ENCODE results near the gene KDM5D.

Gene KDM5D

DNA sequence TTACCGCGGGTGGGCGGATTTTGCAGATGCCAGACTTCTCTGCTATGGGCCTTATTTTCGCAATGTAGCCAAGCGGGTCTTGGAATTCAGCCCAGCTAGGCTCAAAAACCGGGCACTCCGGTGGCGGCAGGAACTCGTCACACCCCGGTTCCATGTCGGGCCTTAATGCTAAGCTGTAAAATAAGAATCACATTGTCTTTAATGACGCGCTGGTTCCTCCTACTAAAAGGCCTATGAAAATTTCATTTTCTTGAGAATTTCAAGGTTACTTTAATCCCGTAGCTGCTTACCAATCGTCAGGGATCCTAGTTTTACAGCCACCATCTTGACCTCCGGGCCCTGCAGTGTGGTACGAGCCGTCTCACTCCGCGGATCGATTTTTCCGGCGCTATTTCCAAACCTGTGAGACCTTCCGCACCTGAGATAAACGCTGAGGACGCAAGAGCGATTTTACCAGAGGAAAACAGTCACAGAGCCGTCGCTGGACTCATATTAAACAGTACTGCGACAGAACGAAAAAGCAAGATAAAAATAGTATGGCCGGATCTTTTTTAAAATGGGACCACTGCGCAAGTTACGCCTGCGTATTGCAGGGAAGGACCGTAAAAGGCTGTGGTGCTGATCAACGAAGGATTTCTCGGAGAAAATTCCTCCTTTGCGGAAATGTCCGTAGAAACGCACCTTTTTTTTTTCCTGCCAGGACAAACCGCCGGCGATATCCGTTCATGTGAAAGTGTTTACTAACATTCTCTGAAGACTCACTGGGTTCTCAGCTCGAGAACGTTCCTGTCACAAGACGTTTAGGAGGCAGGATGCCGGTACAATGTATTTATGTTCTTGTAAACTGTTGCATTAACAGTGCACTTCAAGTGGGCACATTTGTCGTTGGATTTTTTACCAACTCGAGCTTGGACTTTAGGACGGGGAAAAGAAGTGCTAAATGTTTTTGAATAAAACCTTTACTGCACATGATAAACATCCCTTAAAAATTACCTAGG lies at the start of gene KDM5D:
KDM5D (minus strand) TSS at position 346 of the 998 bp plus-strand sequence; CDS start at position 154, 192 bp downstream.
- no peak for DNase-seq

DNA sequence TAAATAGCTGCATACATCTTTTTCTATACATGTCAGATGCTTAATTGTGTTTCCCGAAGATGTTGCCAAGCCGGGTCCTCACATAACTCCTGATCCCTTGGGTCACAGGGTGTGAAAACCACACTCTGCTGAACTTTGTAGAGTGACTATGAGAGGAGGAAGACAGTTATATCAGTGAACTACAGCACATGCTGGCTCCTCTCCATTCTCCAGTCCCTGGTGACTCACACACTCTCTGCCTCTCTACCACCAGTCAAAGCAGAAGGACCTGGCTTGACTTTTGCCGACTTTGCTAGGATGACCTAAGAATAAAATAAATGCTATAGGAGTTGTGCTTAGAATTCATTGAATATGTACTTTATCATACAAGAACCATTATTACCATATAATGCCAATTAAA lies 23.8 kb upstream of the KDM5D start:
- no peak for DNase-seq

DNA sequence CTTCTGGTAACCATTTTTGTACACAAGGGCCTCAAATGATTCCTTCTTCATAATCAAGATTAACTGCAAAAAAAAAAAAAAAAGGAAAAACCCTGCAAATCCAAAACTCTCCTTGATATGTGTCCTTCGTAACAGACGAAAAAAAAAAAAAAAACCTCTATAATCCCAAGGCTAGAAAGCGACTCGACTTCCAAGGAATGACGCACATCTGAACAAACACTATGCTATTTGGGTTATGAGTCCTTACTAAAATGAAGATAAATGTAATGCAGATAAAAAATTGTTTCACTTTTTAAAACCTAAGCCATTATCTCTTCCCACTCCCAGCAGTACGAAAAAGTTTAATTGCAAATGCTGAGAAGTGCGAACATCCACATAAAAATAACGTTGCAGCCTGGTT lies 1.2 kb downstream of the KDM5D start:
- no peak for DNase-seq

DNA sequence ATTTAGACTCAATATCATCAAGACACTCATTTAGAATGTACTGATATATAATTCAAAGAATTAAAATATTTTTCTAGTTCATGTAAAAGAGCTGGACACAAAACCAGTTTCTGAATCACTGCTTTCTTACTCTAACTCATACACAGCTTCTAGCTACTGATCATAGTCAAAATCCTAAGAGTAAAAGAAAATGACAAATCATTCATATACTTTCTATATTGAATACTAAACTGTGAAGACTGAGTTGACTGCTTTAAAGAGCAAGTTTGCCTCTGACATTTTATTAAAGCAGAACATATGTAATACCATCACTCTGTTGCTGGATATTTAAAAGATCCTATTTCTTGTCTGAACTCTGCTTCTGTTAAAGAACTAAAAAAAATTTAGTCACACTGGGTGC lies 2.4 kb downstream of the KDM5D start:
- no peak for DNase-seq

DNA sequence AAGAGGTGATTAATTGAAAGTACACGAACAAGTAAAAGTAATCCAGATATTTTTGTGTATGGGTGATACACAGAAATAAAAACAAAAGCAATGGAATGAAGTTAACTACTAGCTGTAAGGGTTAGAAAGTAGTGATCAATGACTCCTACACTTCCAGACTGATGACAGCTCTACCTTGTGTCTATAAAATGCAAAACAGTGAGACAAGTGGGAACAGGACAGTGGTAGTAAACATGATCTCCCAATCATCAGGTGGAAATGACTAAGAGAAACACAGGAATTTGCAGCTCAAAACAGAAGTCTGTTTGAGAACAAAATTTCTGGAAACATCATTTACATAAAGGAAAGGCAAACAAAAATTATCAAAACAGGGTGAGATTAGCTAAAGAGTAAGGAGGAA lies 10.1 kb downstream of the KDM5D start:
- no peak for DNase-seq

DNA sequence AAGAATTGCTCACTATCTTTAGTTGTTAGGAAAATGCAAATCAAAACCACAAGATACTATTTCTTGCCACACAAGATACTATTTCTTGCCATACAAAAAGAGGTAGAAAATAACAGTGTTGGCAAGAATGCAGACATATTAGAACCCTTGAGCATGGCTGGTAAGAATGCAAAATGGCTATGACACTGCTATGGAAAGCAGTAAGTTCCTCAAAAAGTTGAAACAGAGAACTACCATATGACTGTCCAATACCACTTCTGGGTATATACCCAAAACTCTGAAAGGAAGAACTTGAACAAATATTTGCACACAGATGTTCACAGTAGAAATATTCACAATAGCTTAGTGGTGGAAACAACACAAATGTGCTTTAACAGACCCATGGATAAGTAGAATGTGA lies 26.6 kb downstream of the KDM5D start:
- no peak for DNase-seq

DNA sequence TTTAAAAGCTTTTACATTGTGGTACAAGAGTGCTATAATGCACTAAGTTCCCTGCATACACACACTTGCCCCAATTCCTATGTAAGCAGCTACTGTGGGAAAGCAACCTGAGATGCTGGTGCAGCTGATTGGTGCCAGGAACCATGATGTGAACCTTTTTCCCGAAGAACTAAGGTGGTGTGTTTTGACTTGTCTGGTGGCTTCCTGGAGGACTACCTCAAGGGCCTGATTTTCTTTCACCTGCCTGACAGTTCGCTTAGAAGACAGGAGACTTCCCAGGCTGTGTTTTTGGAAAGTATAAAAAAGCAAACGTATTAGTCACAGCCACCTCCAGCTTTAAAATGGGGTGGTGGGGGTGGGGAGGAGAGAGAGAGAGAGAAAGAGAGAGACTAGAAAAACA lies 27.4 kb downstream of the KDM5D start:
- DNase-seq: no peak

DNA sequence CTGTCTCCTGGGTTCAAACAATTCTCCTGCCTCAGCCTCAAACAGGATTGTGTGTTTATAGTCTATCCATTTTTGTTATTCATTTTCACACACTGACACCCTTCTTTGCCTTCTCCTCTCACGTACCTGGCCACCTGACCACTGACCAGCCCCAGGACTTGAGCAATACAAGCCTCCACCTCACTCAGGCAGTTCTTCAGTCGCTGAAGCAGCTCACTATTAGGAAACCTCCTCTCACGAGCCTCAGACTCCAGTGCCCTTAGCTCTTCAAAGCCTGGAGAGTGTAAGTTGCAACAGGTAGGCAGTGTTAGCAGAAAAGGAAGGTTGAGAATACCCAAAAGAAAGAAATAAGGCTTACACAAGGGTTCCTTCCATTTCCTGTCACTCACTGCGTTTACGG lies 29.3 kb downstream of the KDM5D start:
- no peak for DNase-seq

DNA sequence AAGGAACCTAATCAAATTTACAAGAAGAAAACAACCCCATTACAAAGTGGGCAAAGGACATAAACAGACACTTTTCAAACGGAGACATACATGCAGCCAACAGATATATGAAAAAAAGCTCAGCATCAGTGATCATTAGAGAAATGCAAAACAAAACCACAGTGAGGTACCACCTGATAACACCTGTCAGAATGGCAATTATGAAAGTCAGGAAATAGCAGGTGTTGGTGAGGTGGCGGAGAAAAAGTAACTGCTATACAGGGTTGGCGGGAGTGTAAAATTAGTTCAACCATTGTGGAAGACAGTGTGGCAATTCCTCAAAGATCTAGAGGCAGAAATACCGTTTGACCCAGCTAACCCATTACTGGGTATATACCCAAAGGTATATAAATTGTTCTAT lies 31.1 kb downstream of the KDM5D start:
- no peak for DNase-seq

DNA sequence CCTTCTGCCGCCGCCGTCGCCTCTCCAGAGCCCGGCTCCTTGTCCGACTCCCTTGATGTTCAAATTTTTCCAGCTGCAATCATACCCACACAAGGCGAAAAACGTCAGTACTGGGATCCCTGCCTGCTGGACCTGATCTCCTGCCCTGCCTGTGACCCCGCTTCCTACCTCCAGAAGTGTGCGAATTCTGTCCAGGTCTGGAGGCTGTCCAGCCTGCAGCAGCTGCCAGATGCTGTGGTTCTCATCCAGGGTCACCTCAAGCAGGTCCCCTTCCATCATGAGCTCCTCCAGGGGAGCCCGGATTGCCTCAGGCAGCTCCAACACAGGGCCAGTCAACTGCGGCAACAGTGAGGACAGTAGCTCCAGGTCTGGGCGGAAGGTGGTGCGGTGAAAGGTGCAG lies 38.3 kb downstream of the KDM5D start:
- DNase-seq: no peak

DNA sequence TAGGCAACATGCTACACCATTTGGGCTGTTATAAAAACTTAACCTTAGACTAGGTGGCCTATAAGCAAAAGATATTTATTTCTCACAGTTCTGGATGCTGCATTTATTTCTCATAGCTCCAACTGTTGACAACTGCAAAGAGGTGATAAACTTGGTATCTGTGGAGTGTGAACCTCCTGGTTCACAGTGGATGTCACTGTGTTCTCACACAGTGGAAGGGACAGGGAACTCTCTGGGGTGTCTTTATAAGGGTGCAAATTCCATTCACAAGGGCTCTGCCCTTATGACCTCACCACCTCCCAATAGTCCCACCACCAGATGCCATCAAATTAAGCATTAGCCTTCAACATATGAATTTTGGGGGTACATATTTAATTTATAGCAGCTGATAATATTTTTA lies 46.0 kb downstream of the KDM5D start:
- DNase-seq: no peak

DNA sequence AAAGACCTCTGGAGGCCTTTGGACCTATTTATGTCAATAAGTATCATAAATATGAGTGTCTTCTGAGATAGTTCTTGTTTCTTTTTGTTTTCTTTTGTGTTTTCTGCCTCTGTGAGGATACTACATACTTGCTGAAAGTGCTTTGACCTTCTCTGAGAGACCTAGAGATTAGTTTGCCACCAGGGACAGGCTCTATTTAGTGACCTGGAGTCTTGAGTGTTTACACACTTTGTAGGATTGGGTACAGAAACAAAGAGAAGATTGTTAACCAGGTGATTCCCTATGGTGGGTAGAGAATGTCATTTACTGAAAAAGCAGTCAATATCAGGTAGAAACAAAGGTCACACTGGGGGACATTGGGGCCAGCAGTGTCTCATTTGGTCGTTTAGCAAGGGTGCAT lies 63.7 kb downstream of the KDM5D start:
- no peak for DNase-seq

All from cortex of kidney (tissue), 1 donor.